ENCODE data around the gene RHBG.

Gene RHBG

GRCh38 chr1:156421939-156422601 lies 53.1 kb downstream of the RHBG start:
- in situ Hi-C loops (cut with MboI; ENCODE audit: low sequenced_read_pairs, unreplicated experiment) = no loop called here

GRCh38 chr1:156422602-156423091 lies 53.6 kb downstream of the RHBG start:
- TF ChIP-seq CTCF (IDR thresholded peaks at IDR 0.05; ENCODE audit: borderline replicate concordance, control extremely low read depth, extremely low read depth, insufficient read depth, missing control alignments) = no peak
- DNase-seq (ENCODE audit: low spot score) = no peak
- in situ Hi-C loops (cut with MboI; ENCODE audit: low sequenced_read_pairs, unreplicated experiment) = no loop called here

More at GRCh38 chr1:156421939-156422601, 53.1 kb downstream of the RHBG start:
- no peak for TF ChIP-seq CTCF (IDR thresholded peaks at IDR 0.05; ENCODE audit: borderline replicate concordance, control extremely low read depth, extremely low read depth, insufficient read depth, missing control alignments)
- DNase-seq (ENCODE audit: low spot score) = no peak

- in situ Hi-C loops (cut with MboI; ENCODE audit: low sequenced_read_pairs, unreplicated experiment) = no loop called here
- no peak for TF ChIP-seq CTCF (IDR thresholded peaks at IDR 0.05; ENCODE audit: borderline replicate concordance, control extremely low read depth, extremely low read depth, insufficient read depth, missing control alignments)
- DNase-seq (ENCODE audit: low spot score) = no peak
Observed at GRCh38 chr1:156423422-156424352, 54.7 kb downstream of the RHBG start.

GRCh38 chr1:156424806-156425432 lies 55.9 kb downstream of the RHBG start:
- in situ Hi-C loops (cut with MboI; ENCODE audit: low sequenced_read_pairs, unreplicated experiment) = no loop called here
- no peak for DNase-seq (ENCODE audit: low spot score)
- TF ChIP-seq CTCF (IDR thresholded peaks at IDR 0.05; ENCODE audit: borderline replicate concordance, control extremely low read depth, extremely low read depth, insufficient read depth, missing control alignments) = no peak

- no peak for TF ChIP-seq CTCF (IDR thresholded peaks at IDR 0.05; ENCODE audit: borderline replicate concordance, control extremely low read depth, extremely low read depth, insufficient read depth, missing control alignments)
- DNase-seq (ENCODE audit: low spot score) = no peak
- in situ Hi-C loops (cut with MboI; ENCODE audit: low sequenced_read_pairs, unreplicated experiment) = no loop called here
Observed at GRCh38 chr1:156425943-156426342, 56.9 kb downstream of the RHBG start.

GRCh38 chr1:156427957-156428356 lies 58.9 kb downstream of the RHBG start:
- no peak for TF ChIP-seq CTCF (IDR thresholded peaks at IDR 0.05; ENCODE audit: borderline replicate concordance, control extremely low read depth, extremely low read depth, insufficient read depth, missing control alignments)
- no peak for DNase-seq (ENCODE audit: low spot score)
- in situ Hi-C loops (cut with MboI; ENCODE audit: low sequenced_read_pairs, unreplicated experiment) = no loop called here

Measured in GM13976 (cell line).